ENCODE data around the gene MCHR1.
A peak's percentile ranks its signal among the peaks of the same experiment; 100 is the strongest.

DNA sequence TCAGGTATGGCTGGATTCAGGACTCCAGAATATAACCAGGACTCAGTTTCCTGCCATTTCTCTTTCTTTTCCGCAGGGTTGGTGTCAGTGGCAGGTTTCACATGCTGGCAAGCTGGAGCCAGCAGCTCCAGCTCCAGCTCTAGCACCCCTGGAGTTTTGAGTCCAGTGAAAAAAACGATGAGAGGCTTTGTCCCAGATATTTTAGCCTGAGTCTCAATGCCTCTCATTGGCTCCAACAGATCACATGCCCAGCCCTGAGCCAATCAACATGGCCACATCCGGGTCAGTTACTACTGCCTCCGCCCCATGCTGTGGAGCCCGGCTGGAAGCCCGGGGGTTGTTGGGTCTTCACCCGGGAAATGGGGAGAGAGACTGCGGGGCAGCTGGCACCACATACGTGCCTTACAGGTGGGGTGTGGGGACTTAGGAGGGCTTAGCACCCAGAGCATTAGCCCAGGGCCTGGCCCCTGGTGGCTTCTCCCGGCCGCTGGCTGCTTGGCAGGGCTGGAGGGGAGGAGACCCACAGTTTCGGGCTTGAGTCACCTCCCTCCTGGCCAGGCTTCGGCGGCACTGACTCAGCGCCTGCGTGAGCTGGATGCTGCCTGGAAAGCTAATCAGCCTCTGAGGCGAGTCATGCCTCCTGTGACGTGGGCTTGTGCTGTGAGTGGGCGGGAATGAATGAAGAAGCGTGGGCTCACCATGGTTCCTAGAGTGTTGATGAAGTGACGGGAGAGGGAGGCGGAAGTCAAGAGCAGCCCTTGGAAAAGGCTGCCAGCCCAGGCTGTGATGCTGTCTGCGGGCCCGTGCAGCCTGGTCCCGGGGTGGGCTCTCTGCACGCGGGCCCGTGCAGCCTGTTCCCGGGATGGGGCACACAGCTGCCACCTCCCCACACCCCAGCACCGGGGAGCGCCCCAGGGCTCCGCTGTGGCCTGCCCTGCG, 27.5 kb upstream of the MCHR1 start:
- TF ChIP-seq, protein P1, sequence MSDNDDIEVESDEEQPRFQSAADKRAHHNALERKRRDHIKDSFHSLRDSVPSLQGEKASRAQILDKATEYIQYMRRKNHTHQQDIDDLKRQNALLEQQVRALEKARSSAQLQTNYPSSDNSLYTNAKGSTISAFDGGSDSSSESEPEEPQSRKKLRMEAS (IDR thresholded peaks at IDR 0.05) = peak; percentile 96
- TF ChIP-seq TAF1 (IDR thresholded peaks at IDR 0.05; ENCODE audit: low read depth) (peak; percentile 73), CEBPB (IDR thresholded peaks at IDR 0.05) (no peak), RAD21 (IDR thresholded peaks at IDR 0.05; ENCODE audit: low read depth) (no peak), EGR1 (IDR thresholded peaks at IDR 0.05) (peak; percentile 99), TCF12 (IDR thresholded peaks at IDR 0.05; ENCODE audit: low read depth) (peak; percentile 82), EP300 (IDR thresholded peaks at IDR 0.05; ENCODE audit: borderline replicate concordance) (peak; percentile 35; the same call in 1 of the 2 replicates), REST (IDR thresholded peaks at IDR 0.05; ENCODE audit: low read depth) (no peak), YY1 (IDR thresholded peaks at IDR 0.05; ENCODE audit: low read depth) (peak; percentile 24; the same call in 1 of the 2 replicates), TEAD4 (IDR thresholded peaks at IDR 0.05) (peak; percentile 22), ZBTB7A (IDR thresholded peaks at IDR 0.05; ENCODE audit: low read depth) (no peak; the same call in 1 of the 2 replicates), CREB1 (IDR thresholded peaks at IDR 0.05; ENCODE audit: low read depth) (peak; percentile 69)

All from Ishikawa (cell line).